HEK293T (cell line): ENCODE data around the gene MRPL30.

Experiments
- CTCF ChIA-PET: fragments of 350-600 bp; formaldehyde crosslinking; extraction: SDS; loops from one replicate; lab custom pipeline; 2021; ENCODE audit warnings: antibody characterized with exemption, inconsistent platforms; lab: Yijun Ruan, JAX
- POLR2A ChIA-PET: fragments of 350-600 bp; formaldehyde crosslinking; extraction: SDS; loops from one replicate; lab custom pipeline; 2020; ENCODE audit warnings: antibody characterized with exemption, inconsistent platforms; lab: Yijun Ruan, JAX
- DNase-seq: peaks from one replicate; pipeline ENCODE4 v3.0.0; 2012; ENCODE audit warnings: mixed read lengths; ENCODE audit errors: extremely low spot score
- ARNT ChIP-seq: fragments of 450-650 bp; IDR thresholded peaks from 2 replicates; pipeline ENCODE4 v1.6.1; 2017; ENCODE audit warnings: mild to moderate bottlenecking
- BHLHE40 ChIP-seq: fragments of 450-650 bp; IDR thresholded peaks from 2 replicates; pipeline ENCODE4 v1.6.1; 2016; ENCODE audit warnings: mild to moderate bottlenecking, moderate library complexity, borderline replicate concordance
- CTBP1 ChIP-seq: fragments of 450-650 bp; IDR thresholded peaks from 2 replicates; pipeline ENCODE4 v1.6.1; 2016; ENCODE audit warnings: borderline replicate concordance
- ELF4 ChIP-seq: fragments of 450-650 bp; IDR thresholded peaks from 2 replicates; pipeline ENCODE4 v1.6.1; 2017; ENCODE audit warnings: antibody characterized with exemption
- FOXA1 ChIP-seq: fragments of 450-650 bp; IDR thresholded peaks from 2 replicates; pipeline ENCODE4 v1.6.1; 2016; ENCODE audit warnings: mild to moderate bottlenecking
- FOXK2 ChIP-seq: fragments of 450-650 bp; IDR thresholded peaks from 2 replicates; pipeline ENCODE4 v1.6.1; 2016; ENCODE audit warnings: mild to moderate bottlenecking
- FOXM1 ChIP-seq: fragments of 450-650 bp; IDR thresholded peaks from 2 replicates; pipeline ENCODE4 v1.6.1; 2017; ENCODE audit warnings: mild to moderate bottlenecking, borderline replicate concordance
- HDGF ChIP-seq: fragments of 450-650 bp; IDR thresholded peaks from 2 replicates; pipeline ENCODE4 v1.6.1; 2017; ENCODE audit warnings: antibody characterized with exemption, borderline replicate concordance
- L3MBTL2 ChIP-seq: fragments of 450-650 bp; conservative IDR thresholded peaks from 2 replicates; pipeline ENCODE4 v1.6.1; 2016; ENCODE audit warnings: mild to moderate bottlenecking
- LEF1 ChIP-seq: fragments of 450-650 bp; IDR thresholded peaks from 2 replicates; pipeline ENCODE4 v1.6.1; 2017; ENCODE audit warnings: mild to moderate bottlenecking, borderline replicate concordance
- NFRKB ChIP-seq: fragments of 450-650 bp; IDR thresholded peaks from 2 replicates; pipeline ENCODE4 v1.6.1; 2016; ENCODE audit warnings: mild to moderate bottlenecking, moderate library complexity
- PKNOX1 ChIP-seq: fragments of 450-650 bp; IDR thresholded peaks from 2 replicates; pipeline ENCODE4 v1.6.1; 2016
- SP1 ChIP-seq: fragments of 450-650 bp; IDR thresholded peaks from 2 replicates; pipeline ENCODE4 v1.6.1; 2017
- SUZ12 ChIP-seq: fragments of 450-650 bp; IDR thresholded peaks from 2 replicates; pipeline ENCODE4 v1.6.1; 2016; ENCODE audit warnings: mild to moderate bottlenecking
- TARDBP ChIP-seq: fragments of 450-650 bp; IDR thresholded peaks from 2 replicates; pipeline ENCODE4 v1.6.1; 2016
- ZNF384 ChIP-seq: fragments of 450-650 bp; IDR thresholded peaks from 2 replicates; pipeline ENCODE4 v1.6.1; 2016

Gene MRPL30

DNA sequence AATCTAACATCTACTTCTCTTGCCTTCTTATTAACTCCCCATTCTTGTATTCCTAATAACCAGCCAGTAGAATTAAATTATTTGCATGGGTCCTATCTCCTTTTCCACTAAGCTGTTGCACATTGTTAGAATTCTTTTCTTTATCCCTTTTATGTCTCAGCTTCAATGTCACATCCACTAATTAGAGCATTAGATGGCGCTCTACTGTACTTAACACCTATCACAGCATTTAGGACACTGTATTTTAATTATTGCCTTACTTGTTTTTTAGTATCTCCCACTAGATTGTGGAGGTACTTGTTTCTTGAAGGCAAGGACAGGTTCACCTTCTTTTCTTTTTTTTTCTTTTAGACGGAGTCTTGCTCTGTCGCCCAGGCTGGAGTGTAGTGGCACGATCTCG is 22.4 kb upstream of the MRPL30 start:
- DNase-seq = no peak
- TF ChIP-seq ELF4 (no peak), SUZ12 (no peak), TARDBP (no peak), ZNF384 (no peak)
- ChIA-PET POLR2A (interaction anchor here (2.0 to 2.4 kb wide), 2 partner anchors 18 to 22 kb away, joined by 7 read pairs; partner anchors contain the start of genes MITD1 and MRPL30), CTCF (interaction anchor here (0.6 kb wide), 1 partner anchor 374 kb away, joined by 3 read pairs; no protein-coding TSS in a partner anchor)

GRCh38 chr2:99159594-99159993 is 21.4 kb upstream of the MRPL30 start:
- TF ChIP-seq HDGF (no peak), FOXM1 (no peak), FOXK2 (no peak), FOXA1 (no peak), SUZ12 (no peak), CTBP1 (no peak), TARDBP (no peak), NFRKB (no peak), ARNT (no peak)
- no peak for DNase-seq
- ChIA-PET CTCF (no interaction called here), POLR2A (interaction anchor here (2.0 kb wide), 1 partner anchor 21 kb away, joined by 7 read pairs; the partner anchor contains the start of genes MITD1 and MRPL30)

DNA sequence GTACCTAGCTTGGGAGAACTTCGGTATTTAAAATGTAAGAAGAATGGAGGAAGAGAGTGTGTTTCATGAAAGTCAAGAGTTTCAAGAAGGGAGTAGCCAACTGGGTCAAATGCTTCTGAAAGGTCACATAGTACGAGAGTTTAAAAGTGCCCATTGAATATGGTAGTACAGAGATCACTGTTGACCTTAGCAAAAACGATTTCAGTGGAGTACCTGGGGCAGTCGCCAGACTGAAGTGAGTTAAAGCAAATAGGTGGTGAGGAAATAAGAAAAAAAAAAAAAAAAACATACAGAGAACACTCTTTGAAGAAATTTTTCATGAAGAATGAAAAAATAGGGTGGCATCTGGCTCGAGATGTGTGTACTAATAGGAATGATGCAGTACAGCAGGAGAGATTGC is 14.8 kb upstream of the MRPL30 start:
- no peak for DNase-seq
- CTCF ChIA-PET = no interaction called here
- TF ChIP-seq SP1 = no peak
- TF ChIP-seq FOXA1 = no peak
- TF ChIP-seq CTBP1 = no peak
- POLR2A ChIA-PET = interaction anchor here (1.6 to 5.3 kb wide), 3 partner anchors 11 to 25 kb away, joined by 5 to 44 read pairs (median 7); partner anchors contain the start of genes C2orf15, LIPT1 and TSGA10

GRCh38 chr2:99169534-99169933 is 11.4 kb upstream of the MRPL30 start:
- no peak for TF ChIP-seq HDGF
- no peak for TF ChIP-seq TARDBP
- no peak for TF ChIP-seq ELF4
- TF ChIP-seq SUZ12 = no peak
- TF ChIP-seq LEF1 = no peak
- TF ChIP-seq ZNF384 = no peak
- TF ChIP-seq SP1 = no peak
- no peak for TF ChIP-seq ARNT
- no peak for TF ChIP-seq FOXM1
- TF ChIP-seq FOXA1 = no peak
- TF ChIP-seq L3MBTL2 = no peak
- no peak for TF ChIP-seq CTBP1
- TF ChIP-seq PKNOX1 = no peak
- no peak for TF ChIP-seq BHLHE40
- TF ChIP-seq NFRKB = no peak
- TF ChIP-seq FOXK2 = no peak
- no peak for DNase-seq
- ChIA-PET CTCF (interaction anchor here (0.6 kb wide), 1 partner anchor 20 kb away, joined by 3 read pairs; no protein-coding TSS in a partner anchor), POLR2A (interaction anchor here (1.7 to 5.3 kb wide), 2 partner anchors 11 to 15 kb away, joined by 5 to 44 read pairs; partner anchors contain the start of genes LIPT1, MITD1 and TSGA10)

- POLR2A ChIA-PET = interaction anchor here (1.1 kb wide), 1 partner anchor 17 kb away, joined by 3 read pairs; the partner anchor contains the start of genes LIPT1 and TSGA10
- CTCF ChIA-PET = no interaction called here
- TF ChIP-seq TARDBP (no peak), ZNF384 (no peak), ELF4 (no peak), PKNOX1 (no peak), L3MBTL2 (no peak)
- no peak for DNase-seq
Observed at GRCh38 chr2:99171377-99172140, 9.4 kb upstream of the MRPL30 start.

- ChIA-PET POLR2A (interaction anchor here (0.5 to 3.2 kb wide), 6 partner anchors 16 to 166 kb away, joined by 3 to 31 read pairs (median 12); partner anchors contain the start of genes C2orf15, EIF5B, LIPT1 and TSGA10), CTCF (no interaction called here)
- peak; percentile 17 for DNase-seq
- TF ChIP-seq CTBP1 = no peak
- no peak for TF ChIP-seq FOXA1
- TF ChIP-seq PKNOX1 = no peak
- TF ChIP-seq BHLHE40 = no peak
- no peak for TF ChIP-seq ARNT
- TF ChIP-seq FOXK2 = no peak
- TF ChIP-seq HDGF = no peak
- TF ChIP-seq L3MBTL2 = no peak
- no peak for TF ChIP-seq ZNF384
- no peak for TF ChIP-seq TARDBP
- TF ChIP-seq NFRKB = no peak
- TF ChIP-seq LEF1 = no peak
- no peak for TF ChIP-seq ELF4
- TF ChIP-seq FOXM1 = no peak
- no peak for TF ChIP-seq SP1
Observed at GRCh38 chr2:99181624-99182000, 628 bp downstream of the MRPL30 start.
